H1 (cell line): Measurements from ENCODE around the gene CORO1C. TPM values are rescaled to one million over a fixed set of nuclear protein-coding genes. Genes with fewer than 3 reads are reported as not detected.

Experiments
- CHD2 ChIP-seq: IDR thresholded peaks from 2 replicates; pipeline ENCODE4 v1.6.1; 2012; ENCODE audit warnings: low read length, improper control_type of control experiment
- CHD7 ChIP-seq: fragments of 300-600 bp; sonication (generic); IDR thresholded peaks from 2 replicates; pipeline ENCODE4 v1.7.1; 2012; ENCODE audit warnings: low read length, moderate library complexity, mild to moderate bottlenecking, inconsistent platforms; ENCODE audit not compliant: insufficient replicate concordance
- KDM1A ChIP-seq: fragments of 200-600, 300-600 bp; sonication (generic); IDR thresholded peaks from 2 replicates; pipeline ENCODE4 v1.7.1; 2016; ENCODE audit warnings: mild to moderate bottlenecking, low read length, borderline replicate concordance
- SIX5 ChIP-seq: IDR thresholded peaks from 2 replicates; pipeline ENCODE4 v1.6.1; 2011; ENCODE audit warnings: mild to moderate bottlenecking, low read depth, low read length
- SP1 ChIP-seq: IDR thresholded peaks from 2 replicates; pipeline ENCODE4 v1.6.1; 2011; ENCODE audit warnings: low read depth, low read length
- SUZ12 ChIP-seq: fragments of 200-600 bp; sonication (generic); IDR thresholded peaks from 2 replicates; pipeline ENCODE4 v1.6.1; 2012; ENCODE audit warnings: mild to moderate bottlenecking, inconsistent platforms, low read length, moderate library complexity, mixed read lengths
- polyA plus RNA-seq, 7 experiments: library from polyadenylated mRNA; depleted of rRNA in 3 of 7; stranded (reverse) in 5 of 7; unstranded in 2 of 7; fragments of >200 nt in 5 of 7; fragments of 200-250 nt in 2 of 7; gene quantifications; 1 replicate in 5 of 7; 2 replicates in 1 of 7; 4 replicates in 1 of 7; pipeline versions ENCODE4 v1.2.1 to v1.2.3, GENCODE V29; 2011 to 2013; ENCODE audit warnings: missing spikeins in 2 of 7, mixed read lengths in 2 of 7
- total RNA-seq: library from RNA; stranded (reverse); fragmentation: NEBNext Ultra II Directional; extraction: Animal tissue kit (Norgen Biotek cat#: 25700); gene quantifications from 2 replicates; pipeline ENCODE4 v1.2.1, GENCODE V29; 2021

The CORO1C gene
- total and polyA plus RNA-seq, 2 of the 8 experiments (the other 6 are each of a cell fraction or from before 2014, with no cell fraction given), result 72.7 to 120 TPM

GRCh38 chr12:108608616-108609015 is 122.7 kb downstream of the CORO1C start (continued):
- TF ChIP-seq CHD7 (no peak), KDM1A (no peak), SIX5 (no peak), SUZ12 (no peak), CHD2 (no peak), SP1 (no peak)
